ENCODE data around the gene ADAMTS8. TPM values are rescaled to one million over a fixed set of nuclear protein-coding genes. Genes with fewer than 3 reads are reported as not detected.

ADAMTS8 gene
- polyA plus RNA-seq, 1 donor = 10.5 TPM

DNA sequence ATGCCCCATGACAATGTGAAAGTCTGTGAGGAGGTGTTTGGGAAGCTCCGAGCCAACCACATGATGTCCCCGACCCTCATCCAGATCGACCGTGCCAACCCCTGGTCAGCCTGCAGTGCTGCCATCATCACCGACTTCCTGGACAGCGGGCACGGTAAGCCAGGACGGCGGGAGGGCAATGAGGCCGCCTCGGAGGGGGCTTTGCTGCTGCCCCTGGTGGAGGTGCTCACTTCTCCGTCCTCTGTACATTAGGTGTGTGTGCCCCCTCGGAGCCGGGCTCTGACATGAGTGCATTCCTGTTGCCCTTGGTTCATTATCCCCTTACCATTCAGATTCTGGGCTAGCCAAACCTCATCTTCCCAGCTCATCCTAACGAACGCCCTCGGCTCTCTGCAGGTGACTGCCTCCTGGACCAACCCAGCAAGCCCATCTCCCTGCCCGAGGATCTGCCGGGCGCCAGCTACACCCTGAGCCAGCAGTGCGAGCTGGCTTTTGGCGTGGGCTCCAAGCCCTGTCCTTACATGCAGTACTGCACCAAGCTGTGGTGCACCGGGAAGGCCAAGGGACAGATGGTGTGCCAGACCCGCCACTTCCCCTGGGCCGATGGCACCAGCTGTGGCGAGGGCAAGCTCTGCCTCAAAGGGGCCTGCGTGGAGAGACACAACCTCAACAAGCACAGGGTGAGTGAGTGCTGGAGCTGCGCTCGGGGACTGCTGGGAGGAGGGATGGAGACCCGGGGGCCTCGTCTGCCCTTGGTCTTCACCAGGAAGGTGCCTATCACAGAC, 33.9 kb upstream of the ADAMTS8 start:
- DNase-seq (ENCODE audit: low read depth) = no peak

DNA sequence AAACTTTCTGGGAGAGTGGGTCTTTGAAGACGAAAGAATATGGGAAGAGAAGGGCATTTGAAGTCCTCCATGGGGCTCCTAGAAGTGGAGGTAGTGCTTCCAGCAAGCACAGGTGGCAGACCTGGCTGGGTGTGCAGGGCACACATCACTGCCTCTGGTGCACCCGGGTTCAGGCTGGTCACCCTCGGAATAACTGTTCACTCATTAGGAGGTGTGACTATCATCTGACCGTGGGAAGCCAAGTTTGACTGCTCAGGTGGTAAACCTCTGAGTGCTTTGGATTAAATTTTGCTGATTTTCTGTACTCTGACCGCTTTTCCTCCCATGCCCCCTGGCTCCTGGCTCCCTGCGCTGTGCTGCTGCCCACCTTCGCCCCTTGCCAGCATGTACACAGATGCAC, 31.1 kb upstream of the ADAMTS8 start:
- no peak for DNase-seq (ENCODE audit: low read depth)

DNA sequence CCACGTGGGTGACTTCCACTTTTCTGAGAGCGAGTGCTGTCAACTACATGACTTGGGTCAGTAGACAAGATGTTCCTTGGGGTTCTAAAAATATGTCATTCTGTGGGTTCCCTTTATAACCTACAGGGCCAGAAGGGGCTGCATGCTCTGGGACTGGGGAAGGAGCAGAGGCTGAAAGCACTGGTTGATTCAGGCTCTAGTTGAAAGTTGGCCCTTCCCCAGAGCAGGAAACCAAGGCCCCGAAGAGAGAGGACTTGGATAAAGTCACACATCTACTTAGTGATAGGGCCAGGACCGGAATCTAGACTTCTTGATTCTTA, 30.0 kb upstream of the ADAMTS8 start:
- DNase-seq (ENCODE audit: low read depth) = no peak

DNA sequence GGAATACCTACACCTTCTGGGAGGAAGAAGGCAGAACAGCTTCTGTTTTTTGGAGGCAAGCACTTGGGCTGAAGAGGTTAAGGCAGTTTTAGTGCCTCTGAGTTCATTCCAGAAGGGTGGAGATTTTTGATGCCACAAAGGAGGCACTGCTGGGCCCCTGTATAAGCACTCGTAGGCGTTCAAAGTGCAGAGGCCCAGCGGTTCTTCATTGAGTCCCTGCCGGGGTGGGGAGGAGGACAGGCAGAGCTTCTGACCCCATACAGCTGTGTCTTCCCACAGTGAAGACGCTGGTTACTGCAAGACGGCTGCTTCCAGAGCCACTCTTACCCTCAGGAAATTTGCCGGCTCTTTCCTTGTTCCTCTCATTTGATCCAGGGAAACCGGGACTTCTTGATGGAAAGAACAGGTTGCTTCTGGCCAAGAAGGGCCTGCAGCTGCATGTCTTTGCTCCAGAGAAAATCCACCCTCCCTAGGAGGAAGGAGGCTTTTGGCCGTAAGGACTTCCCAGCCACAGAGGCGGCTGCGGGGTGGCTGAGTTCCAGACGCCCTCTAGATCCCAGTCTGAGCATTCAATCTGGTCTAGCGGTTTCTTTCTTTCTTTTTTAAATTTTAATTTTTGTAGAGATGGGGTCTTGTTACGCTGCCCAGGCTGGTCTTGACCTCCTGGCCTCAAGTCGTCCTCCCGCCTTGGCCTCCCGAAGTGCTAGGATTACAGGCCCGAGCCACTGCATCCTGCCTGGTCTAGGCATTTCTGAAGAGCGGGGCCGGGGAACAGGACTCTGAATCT, 29.4 kb upstream of the ADAMTS8 start:
- no peak for DNase-seq (ENCODE audit: low read depth)

DNA sequence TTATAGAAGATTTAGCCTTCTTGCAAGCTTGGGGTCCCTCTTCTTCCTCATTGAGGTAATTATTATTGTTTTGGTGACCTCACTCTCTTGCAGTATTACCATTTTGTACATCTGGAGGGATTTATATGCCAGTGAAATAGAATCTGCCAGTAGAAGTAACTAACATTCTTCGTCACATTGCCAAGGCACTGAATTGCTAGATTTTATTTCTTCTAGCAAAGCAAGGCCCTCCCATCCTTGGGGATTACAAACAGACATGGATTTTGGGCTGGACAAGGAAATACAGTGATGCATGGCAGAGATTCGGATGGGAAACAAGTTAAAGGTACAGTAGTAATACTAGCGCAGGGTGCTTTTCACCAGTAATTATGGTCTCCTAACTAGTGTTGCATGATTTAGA, 27.9 kb upstream of the ADAMTS8 start:
- no peak for DNase-seq (ENCODE audit: low read depth)

DNA sequence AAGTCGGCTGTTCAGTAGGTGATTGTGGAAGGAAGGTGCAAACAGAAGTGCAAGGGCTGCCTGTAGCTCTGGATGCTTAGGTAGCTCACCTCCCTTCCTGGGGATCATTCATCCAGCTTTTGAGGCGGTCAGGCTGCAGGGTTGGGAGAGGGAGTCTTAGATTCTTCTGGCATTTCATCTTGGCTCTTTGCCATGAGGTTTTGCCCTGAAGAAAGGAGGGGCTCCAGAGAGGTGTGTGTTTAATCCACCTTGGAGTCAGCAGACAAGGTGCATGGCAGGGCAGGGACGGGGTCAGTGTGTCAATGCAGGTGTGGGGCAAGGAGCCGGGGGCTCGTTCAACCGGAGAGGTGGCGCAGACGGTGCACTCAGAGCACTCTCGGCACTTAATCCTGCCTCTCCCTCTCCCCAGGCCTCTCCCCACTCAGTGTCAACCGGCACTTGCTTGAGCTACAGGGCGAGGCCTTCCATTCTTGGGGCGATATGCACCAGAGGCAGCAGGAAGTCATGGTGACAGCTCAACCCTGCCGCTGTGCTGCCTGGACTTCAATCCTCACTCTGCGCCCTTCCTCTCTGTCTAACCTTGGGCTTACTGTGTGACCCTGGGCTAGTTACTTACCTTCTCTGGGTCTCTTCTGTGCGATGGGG, 27.2 kb upstream of the ADAMTS8 start:
- DNase-seq (ENCODE audit: low read depth) = no peak

DNA sequence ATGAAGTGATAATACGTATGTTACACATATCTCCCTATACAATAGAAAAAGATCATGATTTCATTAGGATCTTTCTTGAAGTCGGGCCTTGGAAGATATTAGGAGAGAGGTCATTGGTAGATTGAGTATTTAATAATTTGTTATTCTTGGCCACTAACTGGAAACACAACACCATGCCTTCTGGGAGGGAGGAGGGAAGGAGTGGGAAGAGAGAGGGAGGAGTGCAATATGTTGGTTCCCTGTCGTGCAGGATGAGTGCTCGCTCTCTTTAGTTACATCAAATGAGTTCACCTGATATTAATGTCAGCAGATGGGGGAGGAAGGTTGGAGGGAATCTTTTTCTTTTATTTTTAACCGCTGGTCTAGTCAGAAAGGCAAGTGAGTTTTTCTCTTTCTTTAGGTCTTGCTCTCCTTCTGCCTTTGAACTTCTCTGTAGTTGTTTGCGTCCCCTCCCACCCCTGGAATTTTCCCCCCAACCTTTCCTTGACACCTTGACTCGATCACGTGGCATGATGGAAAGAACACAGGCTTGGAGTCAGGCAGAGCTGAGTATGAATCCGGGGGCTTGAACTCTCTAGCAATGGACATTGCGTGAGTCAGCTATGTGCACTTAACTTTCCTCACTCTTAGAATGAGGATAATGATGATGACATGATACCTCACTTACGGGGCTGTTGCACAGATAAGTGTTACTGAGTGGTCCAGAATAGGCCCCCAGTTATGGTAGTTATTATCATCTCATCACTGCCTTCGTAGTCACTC, 26.3 kb upstream of the ADAMTS8 start:
- no peak for DNase-seq (ENCODE audit: low read depth)

DNA sequence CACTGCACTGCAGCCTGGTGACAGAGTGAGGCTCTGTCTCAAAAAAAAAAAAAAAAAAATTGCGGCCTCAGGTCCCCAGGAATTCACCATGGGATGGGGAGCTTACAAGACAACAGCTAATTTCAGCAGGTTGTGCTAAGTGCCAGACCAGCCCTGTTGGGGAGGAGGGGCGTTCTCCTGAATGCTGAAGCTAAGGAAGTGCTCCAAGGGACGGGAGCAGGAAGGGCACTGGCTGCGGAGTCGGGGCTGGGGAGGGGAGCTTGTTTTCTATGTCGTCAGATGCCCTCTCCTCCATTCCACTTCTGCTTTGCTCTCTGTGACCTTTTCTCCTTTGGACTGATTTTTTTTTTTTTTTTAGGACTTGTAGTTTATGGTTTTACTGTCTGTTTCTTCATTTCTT, 24.5 kb upstream of the ADAMTS8 start:
- no peak for DNase-seq (ENCODE audit: low read depth)

DNA sequence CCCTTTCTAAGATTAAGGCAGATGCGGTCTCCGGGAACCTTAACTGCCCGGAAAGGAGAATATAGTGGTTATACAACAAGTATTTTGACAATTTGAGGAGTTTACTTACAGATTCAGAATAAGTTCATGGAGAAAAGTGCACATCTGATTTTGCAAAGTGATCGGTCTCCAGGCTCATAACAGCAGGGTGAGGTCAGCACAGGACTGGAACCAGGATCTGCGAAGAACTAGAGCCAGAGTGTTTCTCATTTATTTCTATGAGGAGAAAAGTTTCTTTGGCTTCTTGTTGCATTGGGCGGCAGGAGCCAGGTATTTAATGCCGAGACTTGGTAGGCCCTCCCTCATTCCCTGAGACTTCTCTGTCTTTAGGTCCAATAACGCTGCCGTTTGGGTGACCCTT, 23.8 kb upstream of the ADAMTS8 start:
- no peak for DNase-seq (ENCODE audit: low read depth)

DNA sequence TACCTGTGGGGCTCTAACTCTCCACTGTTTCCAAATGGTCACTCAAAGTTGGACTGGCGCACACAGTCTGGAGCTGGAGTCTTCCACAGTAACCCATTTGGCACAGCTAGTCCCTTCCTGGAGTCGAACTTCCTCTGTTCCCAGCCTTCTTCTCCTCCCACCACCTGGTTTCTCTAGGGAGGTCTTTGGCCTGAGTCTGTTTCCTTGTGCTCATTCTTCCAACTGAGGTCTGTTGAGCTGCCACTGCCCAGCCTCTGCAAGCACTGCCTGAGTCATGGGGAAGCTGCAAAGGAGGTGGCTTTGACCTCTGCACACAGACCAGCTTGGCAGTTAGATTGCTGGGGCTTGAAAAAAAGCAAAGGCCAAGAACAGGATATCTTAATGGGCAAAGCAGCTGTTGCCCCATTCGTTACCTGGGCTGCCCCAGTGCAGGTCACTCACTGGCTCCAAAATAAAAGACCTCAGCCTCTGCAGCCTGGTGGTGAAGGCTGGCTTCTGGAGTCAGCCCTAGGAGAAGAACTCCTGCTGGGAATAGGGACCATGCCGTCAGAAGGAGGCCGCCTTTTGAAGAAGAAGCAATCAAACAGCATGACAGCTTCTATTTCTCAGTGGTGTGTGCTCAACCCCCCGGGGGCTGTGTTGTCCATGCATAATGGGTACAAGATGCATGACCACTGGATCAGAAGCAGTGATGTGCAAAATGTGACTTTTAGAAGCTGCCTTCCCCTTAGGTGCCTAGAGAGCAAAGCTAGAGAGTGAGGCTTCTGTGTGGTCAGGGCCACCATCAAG, 23.0 kb upstream of the ADAMTS8 start:
- DNase-seq (ENCODE audit: low read depth) = no peak

DNA sequence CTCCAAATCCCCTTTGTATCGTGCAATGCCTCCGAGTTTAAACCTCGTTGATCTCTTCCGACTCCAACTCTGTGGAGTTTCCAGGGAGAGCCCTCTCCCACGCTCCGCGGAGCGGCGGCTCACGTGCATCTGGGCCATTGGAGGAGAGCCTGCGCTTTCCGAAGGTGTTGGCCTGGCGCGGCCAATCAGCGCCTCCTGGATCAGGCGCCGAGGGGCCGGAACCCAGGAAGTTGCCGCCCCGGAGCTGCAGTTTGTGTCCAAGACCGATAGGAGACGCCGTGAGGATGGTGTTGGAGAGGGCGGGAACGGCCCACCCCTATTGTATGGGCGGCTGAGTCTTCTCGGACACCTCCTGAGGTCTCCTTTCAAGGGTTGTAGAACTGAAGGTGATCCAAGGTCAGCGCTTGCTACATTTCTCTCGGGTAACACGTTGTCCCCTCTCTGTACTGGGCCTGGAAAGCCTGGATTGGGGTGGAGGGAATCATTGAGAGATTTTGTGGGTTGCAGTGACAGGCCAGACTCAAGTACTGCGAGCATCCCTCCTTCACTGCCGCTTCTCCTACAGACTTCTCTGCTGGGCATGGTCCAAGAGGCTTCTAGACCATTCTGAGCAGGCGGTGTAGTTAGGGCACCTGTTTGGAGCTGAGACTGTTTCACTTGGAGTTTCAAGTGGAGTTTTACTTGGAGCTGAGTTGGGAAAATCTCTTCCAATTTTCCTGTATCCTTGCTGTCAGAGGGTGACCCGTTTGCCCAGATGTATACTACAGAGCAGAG, 21.8 kb upstream of the ADAMTS8 start:
- peak; percentile 76 for DNase-seq (ENCODE audit: low read depth)

DNA sequence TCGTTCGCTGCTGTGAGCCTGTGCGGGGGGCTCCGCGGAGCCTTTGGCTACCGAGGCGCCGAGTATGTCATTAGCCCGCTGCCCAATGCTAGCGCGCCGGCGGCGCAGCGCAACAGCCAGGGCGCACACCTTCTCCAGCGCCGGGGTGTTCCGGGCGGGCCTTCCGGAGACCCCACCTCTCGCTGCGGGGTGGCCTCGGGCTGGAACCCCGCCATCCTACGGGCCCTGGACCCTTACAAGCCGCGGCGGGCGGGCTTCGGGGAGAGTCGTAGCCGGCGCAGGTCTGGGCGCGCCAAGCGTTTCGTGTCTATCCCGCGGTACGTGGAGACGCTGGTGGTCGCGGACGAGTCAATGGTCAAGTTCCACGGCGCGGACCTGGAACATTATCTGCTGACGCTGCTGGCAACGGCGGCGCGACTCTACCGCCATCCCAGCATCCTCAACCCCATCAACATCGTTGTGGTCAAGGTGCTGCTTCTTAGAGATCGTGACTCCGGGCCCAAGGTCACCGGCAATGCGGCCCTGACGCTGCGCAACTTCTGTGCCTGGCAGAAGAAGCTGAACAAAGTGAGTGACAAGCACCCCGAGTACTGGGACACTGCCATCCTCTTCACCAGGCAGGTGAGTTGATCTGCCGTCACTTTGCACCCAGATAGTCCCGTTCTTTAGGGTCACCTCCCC, 21.0 kb upstream of the ADAMTS8 start:
- no peak for DNase-seq (ENCODE audit: low read depth)

DNA sequence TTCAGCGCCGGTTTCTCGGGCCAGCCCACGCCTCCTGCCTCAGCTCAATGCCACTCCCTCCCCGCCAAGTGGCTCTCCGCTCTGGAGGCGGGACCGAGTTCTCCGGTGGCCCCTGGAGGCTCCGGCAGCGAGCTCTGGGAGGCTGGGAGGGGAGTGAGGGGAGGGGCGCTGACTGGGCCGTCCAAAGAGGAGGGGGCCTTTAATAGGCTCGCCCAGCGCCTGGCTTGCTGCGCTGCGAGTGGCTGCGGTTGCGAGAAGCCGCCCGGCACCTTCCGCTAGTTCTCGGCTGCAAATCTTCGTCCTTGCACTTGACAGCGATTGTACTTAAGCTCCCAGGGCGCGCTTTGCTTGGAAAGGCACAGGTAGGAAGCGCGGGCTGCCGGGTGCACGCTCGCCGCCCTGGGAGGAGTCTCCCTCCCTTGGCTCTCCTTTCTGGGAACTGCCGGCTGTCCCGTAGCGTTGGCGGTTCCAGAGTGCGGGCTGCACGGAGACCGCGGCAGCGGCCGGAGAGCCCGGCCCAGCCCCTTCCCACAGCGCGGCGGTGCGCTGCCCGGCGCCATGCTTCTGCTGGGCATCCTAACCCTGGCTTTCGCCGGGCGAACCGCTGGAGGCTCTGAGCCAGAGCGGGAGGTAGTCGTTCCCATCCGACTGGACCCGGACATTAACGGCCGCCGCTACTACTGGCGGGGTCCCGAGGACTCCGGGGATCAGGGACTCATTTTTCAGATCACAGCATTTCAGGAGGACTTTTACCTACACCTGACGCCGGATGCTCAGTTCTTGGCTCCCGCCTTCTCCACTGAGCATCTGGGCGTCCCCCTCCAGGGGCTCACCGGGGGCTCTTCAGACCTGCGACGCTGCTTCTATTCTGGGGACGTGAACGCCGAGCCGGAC, 20.3 kb upstream of the ADAMTS8 start, which contains the start of gene ADAMTS15:
TSS of gene ADAMTS15 (plus strand) at position 230 of the 894 bp plus-strand sequence. CDS start at position 559, 329 bp downstream.
- DNase-seq (ENCODE audit: low read depth) = peak; percentile 62

DNA sequence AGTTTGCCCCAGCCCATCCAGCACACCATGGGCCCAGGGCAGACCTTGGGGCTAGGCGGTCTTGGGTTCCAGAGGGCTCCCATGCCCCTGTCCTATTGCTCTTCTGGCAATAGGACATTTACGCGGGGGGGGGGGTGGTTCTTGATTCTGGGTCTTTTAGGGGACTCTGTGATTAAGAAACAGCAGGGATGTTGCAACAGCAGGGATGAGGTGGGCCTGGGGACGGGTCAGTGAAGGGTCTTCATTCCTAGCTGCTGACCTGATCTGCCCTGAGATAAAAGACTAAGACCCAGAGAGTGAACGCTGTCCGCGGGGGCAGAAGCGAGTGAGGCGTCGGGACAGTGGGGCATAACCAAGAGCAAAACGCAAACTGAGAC, 19.6 kb upstream of the ADAMTS8 start:
- DNase-seq (ENCODE audit: low read depth) = no peak

DNA sequence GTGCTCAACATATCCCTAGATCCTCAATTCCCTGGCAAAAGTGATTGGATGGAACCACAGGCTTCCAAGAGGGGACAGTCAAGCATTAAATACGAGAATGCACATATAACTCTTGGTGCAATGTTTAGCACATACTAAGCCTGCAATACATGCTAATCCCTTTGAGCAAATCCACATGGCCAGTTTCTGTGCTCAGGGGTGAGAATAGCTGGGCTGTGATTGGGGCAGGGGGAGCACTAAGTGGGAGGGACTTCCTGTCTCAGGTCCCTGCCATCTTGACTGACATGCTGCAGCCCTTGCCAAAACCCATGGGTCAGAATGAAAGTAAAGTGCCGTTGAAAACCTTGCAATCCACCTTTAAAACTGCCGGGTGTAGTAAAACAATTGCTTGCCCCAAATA, 17.4 kb upstream of the ADAMTS8 start:
- DNase-seq (ENCODE audit: low read depth) = no peak

DNA sequence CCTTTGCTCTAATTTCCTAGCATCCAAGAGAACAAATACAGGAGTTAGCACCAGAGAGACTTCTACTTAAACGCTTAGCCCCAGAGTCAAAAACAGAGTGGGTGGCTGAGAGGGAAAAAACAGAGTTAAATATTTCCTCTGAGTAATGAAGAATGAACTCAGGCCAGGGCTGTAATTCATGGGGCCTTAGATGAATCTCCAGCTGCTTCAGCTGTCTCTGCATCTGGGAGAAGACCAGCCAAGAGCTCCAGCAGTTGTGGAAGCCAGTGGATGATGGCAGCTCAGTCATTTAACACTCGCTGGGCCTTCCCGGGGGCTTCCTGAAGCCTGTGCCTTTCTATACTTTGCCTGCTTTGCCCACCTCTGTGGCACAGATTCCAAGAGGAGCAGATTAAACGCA, 14.3 kb upstream of the ADAMTS8 start:
- peak; percentile 72 for DNase-seq (ENCODE audit: low read depth)

DNA sequence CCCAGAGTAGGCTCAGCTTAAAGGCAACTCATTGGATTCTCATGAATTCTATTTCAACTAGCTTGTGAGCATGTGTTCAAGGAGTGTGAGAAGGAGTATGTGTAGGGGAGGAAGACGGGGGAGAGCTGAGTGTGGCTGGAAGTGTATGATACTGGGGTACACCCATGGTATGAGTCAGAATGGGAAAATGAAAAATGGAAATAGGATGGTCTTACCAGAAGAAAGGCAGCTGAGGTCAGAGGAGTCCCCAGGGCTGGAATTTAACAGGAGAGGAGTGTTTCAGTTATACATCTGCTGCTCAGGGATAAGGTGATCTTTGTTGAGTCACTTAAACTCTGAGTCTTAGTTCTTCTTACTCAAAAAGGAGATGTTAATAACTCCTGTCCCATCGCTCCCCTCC, 13.3 kb upstream of the ADAMTS8 start:
- no peak for DNase-seq (ENCODE audit: low read depth)

DNA sequence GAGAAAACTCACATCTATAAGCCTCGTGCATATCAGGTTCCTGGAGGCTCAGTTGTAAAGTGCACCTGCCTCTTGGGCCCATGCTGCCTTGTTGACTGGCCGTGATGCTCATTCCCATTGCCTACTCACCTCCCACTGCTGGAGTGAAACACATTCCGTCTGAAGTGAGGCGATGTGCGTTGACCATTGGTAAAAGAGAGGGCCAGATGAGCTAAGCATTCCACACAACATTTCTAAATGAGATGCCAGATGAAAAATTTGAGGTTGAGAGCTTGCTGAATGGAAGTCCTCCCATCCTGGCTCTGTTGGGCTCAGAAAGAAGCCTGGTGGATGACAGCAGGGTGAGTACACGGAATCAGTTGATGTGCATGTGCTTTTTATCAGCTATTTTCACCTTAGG, 11.5 kb upstream of the ADAMTS8 start:
- no peak for DNase-seq (ENCODE audit: low read depth)

DNA sequence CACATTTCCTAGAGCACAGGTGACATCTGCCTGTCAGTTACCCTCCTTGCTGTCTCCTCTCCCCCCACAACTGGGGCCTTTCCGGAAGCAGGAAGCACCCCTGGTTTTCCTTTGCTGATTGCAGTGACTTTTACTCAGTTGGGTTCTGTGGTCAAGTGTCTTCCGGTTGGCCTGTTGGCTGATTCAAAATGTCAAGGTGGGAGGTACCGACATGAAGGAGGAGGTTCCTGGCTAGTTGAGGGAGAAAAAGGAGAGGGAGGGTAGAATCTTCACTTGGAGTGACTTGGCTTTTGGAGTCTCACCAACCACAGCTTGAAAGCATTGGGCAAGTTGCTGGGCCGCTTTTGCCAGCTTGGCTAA, 10.7 kb upstream of the ADAMTS8 start:
- DNase-seq (ENCODE audit: low read depth) = no peak

Data from forelimb muscle (tissue), 1 donor.